HEK293 (cell line): ENCODE results near the gene BABAM1.

Experiments
- CTCF ChIA-PET: fragments of 350-600 bp; formaldehyde crosslinking; extraction: SDS; loops from one replicate; lab custom pipeline; 2021; ENCODE audit warnings: antibody characterized with exemption; lab: Yijun Ruan, JAX
- POLR2A ChIA-PET: fragments of 300-600 bp; formaldehyde crosslinking; extraction: SDS; loops from one replicate; lab custom pipeline; 2020; ENCODE audit warnings: antibody characterized with exemption, inconsistent platforms; lab: Yijun Ruan, JAX
- H3K27ac ChIP-seq: fragments of 200-500 bp; sonication (Bioruptor generic); 2 replicates; pipeline ENCODE4 v1.5.1; 2014; ENCODE audit warnings: low read depth, low read length, control low read depth, inconsistent platforms; ENCODE audit errors: extremely low read depth
- H3K36me3 ChIP-seq, 2 experiments: fragments of 200-500 bp in 1 of 2; sonication (Bioruptor generic) in 1 of 2; 1 replicate in 1 of 2; 2 replicates in 1 of 2; pipeline ENCODE4 v1.5.1; 2014 to 2017; ENCODE audit warnings: inconsistent platforms in 2 of 2, low read length in 2 of 2; ENCODE audit not compliant: control insufficient read depth in 2 of 2, insufficient read depth in 1 of 2
- H3K4me1 ChIP-seq: fragments of 200-500 bp; sonication (Bioruptor generic); 2 replicates; pipeline ENCODE4 v1.5.1; 2014; ENCODE audit warnings: mild to moderate bottlenecking, low read length, inconsistent platforms; ENCODE audit not compliant: control insufficient read depth, insufficient read depth
- H3K4me3 ChIP-seq: 2 replicates; pipeline ENCODE4 v1.5.1; 2011; ENCODE audit warnings: low read depth, mild to moderate bottlenecking, control low read depth, low read length, moderate library complexity
- H3K9me3 ChIP-seq: fragments of 200-500 bp; sonication (Bioruptor generic); 2 replicates; pipeline ENCODE4 v1.5.1; 2014; ENCODE audit warnings: low read depth, low read length, inconsistent platforms; ENCODE audit not compliant: control insufficient read depth, insufficient read depth
- HOXC10 ChIP-seq: sonication (generic); formaldehyde crosslinking; IDR thresholded peaks from 2 replicates; pipeline ENCODE4 v1.8.1; 2023; ENCODE audit warnings: mild to moderate bottlenecking, missing genetic modification reagents
- MZF1 ChIP-seq: fragments of 450-650 bp; formaldehyde crosslinking; IDR thresholded peaks from 2 replicates; pipeline ENCODE4 v1.5.1; 2017; ENCODE audit warnings: missing biosample characterization, missing genetic modification characterization, borderline replicate concordance
- PRDM4 ChIP-seq: fragments of 450-650 bp; formaldehyde crosslinking; IDR thresholded peaks from 2 replicates; pipeline ENCODE4 v1.5.1; 2017; ENCODE audit warnings: missing biosample characterization, missing genetic modification characterization
- SCRT2 ChIP-seq: fragments of 450-650 bp; formaldehyde crosslinking; IDR thresholded peaks from 2 replicates; pipeline ENCODE4 v1.5.1; 2016; ENCODE audit warnings: missing biosample characterization, missing genetic modification characterization
- ZBTB48 ChIP-seq: fragments of 450-650 bp; formaldehyde crosslinking; IDR thresholded peaks from 2 replicates; pipeline ENCODE4 v1.5.1; 2016; ENCODE audit warnings: missing biosample characterization, missing genetic modification characterization
- ZFP3 ChIP-seq: fragments of 450-650 bp; formaldehyde crosslinking; IDR thresholded peaks from 2 replicates; pipeline ENCODE4 v1.5.1; 2016; ENCODE audit warnings: low read depth, missing biosample characterization, missing genetic modification characterization
- ZNF112 ChIP-seq: fragments of 450-650 bp; formaldehyde crosslinking; IDR thresholded peaks from 2 replicates; pipeline ENCODE4 v1.5.0; 2017; ENCODE audit warnings: missing biosample characterization, missing genetic modification characterization
- ZNF146 ChIP-seq: fragments of 450-650 bp; formaldehyde crosslinking; IDR thresholded peaks from 2 replicates; pipeline ENCODE4 v1.5.1; 2016; ENCODE audit warnings: missing biosample characterization, missing genetic modification characterization
- ZNF2 ChIP-seq: fragments of 450-650 bp; formaldehyde crosslinking; IDR thresholded peaks from 2 replicates; pipeline ENCODE4 v1.5.1; 2016; ENCODE audit warnings: missing biosample characterization, missing genetic modification characterization
- ZNF26 ChIP-seq: fragments of 450-650 bp; formaldehyde crosslinking; IDR thresholded peaks from 2 replicates; pipeline ENCODE4 v1.5.1; 2016; ENCODE audit warnings: missing biosample characterization, missing genetic modification characterization
- ZNF350 ChIP-seq: fragments of 450-650 bp; formaldehyde crosslinking; IDR thresholded peaks from 2 replicates; pipeline ENCODE4 v1.5.0; 2017; ENCODE audit warnings: missing biosample characterization, mild to moderate bottlenecking, missing genetic modification characterization
- ZNF404 ChIP-seq: fragments of 450-650 bp; formaldehyde crosslinking; IDR thresholded peaks from 2 replicates; pipeline ENCODE4 v1.5.1; 2017; ENCODE audit warnings: missing biosample characterization, missing genetic modification characterization
- ZNF426 ChIP-seq: fragments of 450-650 bp; formaldehyde crosslinking; IDR thresholded peaks from 2 replicates; pipeline ENCODE4 v1.5.1; 2017; ENCODE audit warnings: missing biosample characterization, missing genetic modification characterization, mild to moderate bottlenecking, inconsistent platforms, moderate library complexity
- ZNF548 ChIP-seq: fragments of 450-650 bp; formaldehyde crosslinking; IDR thresholded peaks from 2 replicates; pipeline ENCODE4 v1.5.1; 2016; ENCODE audit warnings: missing biosample characterization, missing genetic modification characterization
- ZNF629 ChIP-seq: fragments of 450-650 bp; formaldehyde crosslinking; IDR thresholded peaks from 2 replicates; pipeline ENCODE4 v1.5.1; 2017; ENCODE audit warnings: missing biosample characterization, missing genetic modification characterization
- ZNF639 ChIP-seq: fragments of 450-650 bp; formaldehyde crosslinking; IDR thresholded peaks from 2 replicates; pipeline ENCODE4 v1.5.1; 2016; ENCODE audit warnings: missing biosample characterization, missing genetic modification characterization
- ZNF670 ChIP-seq: fragments of 450-650 bp; formaldehyde crosslinking; IDR thresholded peaks from 2 replicates; pipeline ENCODE4 v1.5.1; 2016; ENCODE audit warnings: missing biosample characterization, missing genetic modification characterization, low read depth
- ZNF777 ChIP-seq: fragments of 450-650 bp; formaldehyde crosslinking; IDR thresholded peaks from 2 replicates; pipeline ENCODE4 v1.5.1; 2017; ENCODE audit warnings: missing biosample characterization, missing genetic modification characterization, borderline replicate concordance
- ZNF792 ChIP-seq: fragments of 450-650 bp; formaldehyde crosslinking; IDR thresholded peaks from 2 replicates; pipeline ENCODE4 v1.5.1; 2016; ENCODE audit warnings: missing biosample characterization, missing genetic modification characterization
- ZSCAN4 ChIP-seq: fragments of 450-650 bp; formaldehyde crosslinking; IDR thresholded peaks from 2 replicates; pipeline ENCODE4 v1.5.1; 2017; ENCODE audit warnings: missing biosample characterization, missing genetic modification characterization

BABAM1 gene

GRCh38 chr19:17285415-17286135 lies 18.3 kb downstream of the BABAM1 start:
- POLR2A ChIA-PET: interaction anchor here (0.6 kb wide), 1 partner anchor 25 kb away, joined by 3 read pairs; no protein-coding TSS in a partner anchor

GRCh38 chr19:17286263-17286662 lies 19.0 kb downstream of the BABAM1 start:
- ChIA-PET CTCF (interaction anchor here (0.6 kb wide), 1 partner anchor 13 kb away, joined by 3 read pairs; no protein-coding TSS in a partner anchor), POLR2A (no interaction called here)
- no peak for TF ChIP-seq ZNF548
- no peak for TF ChIP-seq SCRT2 (tag by site-specific recombination)
- no peak for TF ChIP-seq ZNF639 (tag by site-specific recombination)
- TF ChIP-seq MZF1 (tag by site-specific recombination): no peak
- TF ChIP-seq ZSCAN4 (tag by site-specific recombination): peak; percentile 87; the same call in 1 of the 2 replicates
- TF ChIP-seq ZNF146 (tag by site-specific recombination): no peak
- H3K9me3 ChIP-seq: no peaks in the 10 kb centered on the region
- H3K4me1 ChIP-seq: no peaks in the 10 kb centered on the region
- H3K4me3 ChIP-seq: no peak overlapping the region
- H3K36me3 ChIP-seq: no peaks in the 10 kb centered on the region
- no peak overlapping the region for H3K27ac ChIP-seq

More at GRCh38 chr19:17285415-17286135, 18.3 kb downstream of the BABAM1 start:
- Histone ChIP-seq H3K4me3 (no peak overlapping the region), H3K36me3 (no peaks in the 10 kb centered on the region), H3K9me3 (no peaks in the 10 kb centered on the region), H3K4me1 (no peaks in the 10 kb centered on the region), H3K27ac (no peak overlapping the region)
- CTCF ChIA-PET: interaction anchor here (0.6 to 1.0 kb wide), 2 partner anchors 24 to 45 kb away, joined by 3 to 7 read pairs; no protein-coding TSS in a partner anchor
- TF ChIP-seq ZNF792 (peak; percentile 97), ZNF426 (no peak), ZNF350 (tag by site-specific recombination) (no peak), ZNF777 (no peak), ZNF112 (tag by site-specific recombination) (no peak)

- H3K4me3 ChIP-seq: no peak overlapping the region
- H3K27ac ChIP-seq: no peak overlapping the region
- no peaks in the 10 kb centered on the region for H3K9me3 ChIP-seq
- H3K36me3 ChIP-seq: peaks cover 0 to 2% of the 10 kb centered on the region in 2 experiments; a peak in 1 of 3 replicates
- ChIA-PET POLR2A (no interaction called here), CTCF (interaction anchor here (0.6 kb wide), 1 partner anchor 13 kb away, joined by 3 read pairs; no protein-coding TSS in a partner anchor)
- TF ChIP-seq ZNF2 (tag by site-specific recombination) (no peak), ZSCAN4 (tag by site-specific recombination) (0 out of 2 replicates have a peak, but pooled peaks have one; percentile 2)
- H3K4me1 ChIP-seq: no peaks in the 10 kb centered on the region
These were observed 19.5 kb downstream of the BABAM1 start for GRCh38 chr19:17286752-17287151.

GRCh38 chr19:17289489-17289888 lies 22.2 kb downstream of the BABAM1 start:
- Histone ChIP-seq H3K36me3 (peaks cover 0 to 21% of the 10 kb centered on the region in 2 experiments; a peak in 1 of 3 replicates), H3K4me1 (no peaks in the 10 kb centered on the region), H3K9me3 (no peaks in the 10 kb centered on the region), H3K27ac (no peak overlapping the region), H3K4me3 (no peak overlapping the region)
- POLR2A ChIA-PET: no interaction called here
- TF ChIP-seq ZNF404 (tag by site-specific recombination) (no peak), ZFP3 (tag by site-specific recombination) (no peak), HOXC10 (no peak), ZBTB48 (no peak), ZNF670 (tag by site-specific recombination) (no peak), ZNF629 (tag by site-specific recombination) (no peak), PRDM4 (no peak), ZNF26 (tag by site-specific recombination) (no peak)
- TF ChIP-seq, all 188 proteins: peak for 0
- CTCF ChIA-PET: interaction anchor here (0.6 to 0.8 kb wide), 3 partner anchors 9 to 27 kb away, joined by 4 to 7 read pairs (median 4); partner anchors contain the start of gene DDA1
